Colonic mucosa (tissue), 4 donors: ENCODE measurements around the gene C2CD4D. TPM values are rescaled to one million over a fixed set of nuclear protein-coding genes. Genes with fewer than 3 reads are reported as not detected.
"Not testable (repeated sequence)": the region's sequence is repeated elsewhere in the genome, so short reads cannot be mapped to it uniquely, and the experiment has no call there.

Experiments used
- DNase-seq: peaks from one replicate; pipeline ENCODE4 v3.0.0-alpha.2; 2020
- H3K27ac ChIP-seq: fragments of 200-600 bp; one replicate; pipeline ENCODE4 v1.8.0; 2021
- H3K27me3 ChIP-seq: fragments of 200-600 bp; one replicate; pipeline ENCODE4 v1.8.0; 2021
- H3K36me3 ChIP-seq: fragments of 200-600 bp; one replicate; pipeline ENCODE4 v1.8.0; 2021
- H3K4me1 ChIP-seq: fragments of 200-600 bp; one replicate; pipeline ENCODE4 v1.8.0; 2021; ENCODE audit warnings: mild to moderate bottlenecking
- H3K4me3 ChIP-seq: fragments of 200-600 bp; one replicate; pipeline ENCODE4 v1.8.0; 2021
- H3K9ac ChIP-seq, 2 donors: one replicate each; pipeline ENCODE4 v1.7.0; 2013; ENCODE audit warnings: control low read depth in 2 of 2, low read depth in 2 of 2, low read length in 2 of 2
- H3K9me3 ChIP-seq: fragments of 200-600 bp; one replicate; pipeline ENCODE4 v1.8.0; 2021
- CTCF ChIP-seq: fragments of 200-600 bp; IDR thresholded peaks from one replicate; pipeline ENCODE4 v1.8.0; 2022; ENCODE audit warnings: antibody characterized with exemption, mild to moderate bottlenecking
- intact Hi-C: fragments of 100-400 bp; cut with DNase I; formaldehyde crosslinking; loops from one replicate; pipeline ENCODE4 v1.14.1; 2022
- total RNA-seq, 2 donors: library from RNA; stranded (reverse); fragmentation: NEBNext Ultra II Directional in 1 of 2; extraction: Animal tissue kit (Norgen Biotek cat#: 25700) in 1 of 2; gene quantifications; one replicate each; pipeline ENCODE4 v1.2.1, GENCODE V29; 2021
- donor health status: healthy.
- donor health status: DM: no; HTN: no; CAD: no.
- donor health status: DM: no; HTN: no; CAD: no.

C2CD4D gene
- total RNA-seq, 2 donors from 2014 or later, result 0.85 to 1.6 TPM

GRCh38 chr1:151859891-151860293 is 20.3 kb upstream of the C2CD4D start:
- Histone ChIP-seq H3K4me1 (no peaks in the 10 kb centered on the region), H3K27ac (no peak overlapping the region), H3K4me3 (no peak overlapping the region), H3K27me3 (no peaks in the 10 kb centered on the region), H3K9ac (no peak overlapping the region), H3K36me3 (no peaks in the 10 kb centered on the region), H3K9me3 (no peaks in the 10 kb centered on the region)
- DNase-seq, result no peak
- TF ChIP-seq CTCF, result no peak
- intact Hi-C loops, result no loop called here

GRCh38 chr1:151858886-151859665 is 19.5 kb upstream of the C2CD4D start:
- Histone ChIP-seq H3K9ac (no peak overlapping the region), H3K4me3 (no peak overlapping the region), H3K36me3 (no peaks in the 10 kb centered on the region), H3K27me3 (no peaks in the 10 kb centered on the region), H3K9me3 (no peaks in the 10 kb centered on the region), H3K4me1 (no peaks in the 10 kb centered on the region), H3K27ac (no peak overlapping the region)
- TF ChIP-seq CTCF, result no peak
- no peak for DNase-seq
- intact Hi-C loops, result no loop called here

- no peak for TF ChIP-seq CTCF
- intact Hi-C loops, result no loop called here
- no peak for DNase-seq
- Histone ChIP-seq H3K4me1 (no peaks in the 10 kb centered on the region), H3K4me3 (no peak overlapping the region), H3K36me3 (no peaks in the 10 kb centered on the region), H3K9me3 (no peaks in the 10 kb centered on the region), H3K27ac (no peak overlapping the region), H3K27me3 (no peaks in the 10 kb centered on the region), H3K9ac (no peak overlapping the region)
Observed at GRCh38 chr1:151858030-151858746, 18.6 kb upstream of the C2CD4D start.

- Histone ChIP-seq H3K27ac (no peak overlapping the region), H3K9me3 (no peaks in the 10 kb centered on the region), H3K27me3 (no peaks in the 10 kb centered on the region), H3K9ac (no peak overlapping the region), H3K4me3 (no peak overlapping the region), H3K36me3 (no peaks in the 10 kb centered on the region), H3K4me1 (no peaks in the 10 kb centered on the region)
- no peak for DNase-seq
- TF ChIP-seq CTCF, result no peak
- intact Hi-C loops, result no loop called here
Observed at GRCh38 chr1:151855933-151856332, 16.3 kb upstream of the C2CD4D start.

- DNase-seq, H3K27ac ChIP-seq, intact Hi-C loops, H3K9me3 ChIP-seq, H3K36me3 ChIP-seq, H3K4me1 ChIP-seq, H3K9ac ChIP-seq, H3K27me3 ChIP-seq, H3K4me3 ChIP-seq: not testable (repeated sequence)
Observed at GRCh38 chr1:151855516-151855915, 15.9 kb upstream of the C2CD4D start.

- no peaks in the 10 kb centered on the region for H3K4me1 ChIP-seq
- no peaks in the 10 kb centered on the region for H3K9me3 ChIP-seq
- H3K36me3 ChIP-seq, result no peaks in the 10 kb centered on the region
- intact Hi-C loops, result no loop called here
- no peak overlapping the region for H3K27ac ChIP-seq
- DNase-seq, result no peak
- no peak overlapping the region for H3K9ac ChIP-seq
- TF ChIP-seq CTCF, result no peak
- H3K4me3 ChIP-seq, result no peak overlapping the region
- H3K27me3 ChIP-seq, result no peaks in the 10 kb centered on the region
Observed at GRCh38 chr1:151854658-151855057, 15.0 kb upstream of the C2CD4D start.
